ENCODE measurements around the gene ULK4. TPM values are rescaled to one million over a fixed set of nuclear protein-coding genes. Genes with fewer than 3 reads are reported as not detected.

Gene ULK4
- total RNA-seq, 4 donors from 2014 or later: 13.3 to 23.4 (median 17.9) TPM

GRCh38 chr3:41339758-41340157, 622.1 kb downstream of the ULK4 start:
- Histone ChIP-seq H3K27ac (no peak overlapping the region), H3K9me3 (peaks cover 0 to 9% (median 0%) of the 10 kb centered on the region in 4 donors), H3K4me1 (peaks cover 0 to 7% (median 0%) of the 10 kb centered on the region in 4 donors), H3K36me3 (no peaks in the 10 kb centered on the region), H3K4me3 (no peak overlapping the region), H3K27me3 (no peaks in the 10 kb centered on the region)
- TF ChIP-seq EP300 (IDR thresholded peaks at IDR 0.05) (no peak), POLR2A (IDR thresholded peaks at IDR 0.05) (no peak)
- TF ChIP-seq, protein P1, sequence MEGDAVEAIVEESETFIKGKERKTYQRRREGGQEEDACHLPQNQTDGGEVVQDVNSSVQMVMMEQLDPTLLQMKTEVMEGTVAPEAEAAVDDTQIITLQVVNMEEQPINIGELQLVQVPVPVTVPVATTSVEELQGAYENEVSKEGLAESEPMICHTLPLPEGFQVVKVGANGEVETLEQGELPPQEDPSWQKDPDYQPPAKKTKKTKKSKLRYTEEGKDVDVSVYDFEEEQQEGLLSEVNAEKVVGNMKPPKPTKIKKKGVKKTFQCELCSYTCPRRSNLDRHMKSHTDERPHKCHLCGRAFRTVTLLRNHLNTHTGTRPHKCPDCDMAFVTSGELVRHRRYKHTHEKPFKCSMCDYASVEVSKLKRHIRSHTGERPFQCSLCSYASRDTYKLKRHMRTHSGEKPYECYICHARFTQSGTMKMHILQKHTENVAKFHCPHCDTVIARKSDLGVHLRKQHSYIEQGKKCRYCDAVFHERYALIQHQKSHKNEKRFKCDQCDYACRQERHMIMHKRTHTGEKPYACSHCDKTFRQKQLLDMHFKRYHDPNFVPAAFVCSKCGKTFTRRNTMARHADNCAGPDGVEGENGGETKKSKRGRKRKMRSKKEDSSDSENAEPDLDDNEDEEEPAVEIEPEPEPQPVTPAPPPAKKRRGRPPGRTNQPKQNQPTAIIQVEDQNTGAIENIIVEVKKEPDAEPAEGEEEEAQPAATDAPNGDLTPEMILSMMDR (IDR thresholded peaks at IDR 0.05): no peak
- DNase-seq (ENCODE audit: low spot score in 2 of 2): no peak
- 91 to 100% methylated on average over 1 of the region's 1 CpG for WGBS, 2 donors

DNA sequence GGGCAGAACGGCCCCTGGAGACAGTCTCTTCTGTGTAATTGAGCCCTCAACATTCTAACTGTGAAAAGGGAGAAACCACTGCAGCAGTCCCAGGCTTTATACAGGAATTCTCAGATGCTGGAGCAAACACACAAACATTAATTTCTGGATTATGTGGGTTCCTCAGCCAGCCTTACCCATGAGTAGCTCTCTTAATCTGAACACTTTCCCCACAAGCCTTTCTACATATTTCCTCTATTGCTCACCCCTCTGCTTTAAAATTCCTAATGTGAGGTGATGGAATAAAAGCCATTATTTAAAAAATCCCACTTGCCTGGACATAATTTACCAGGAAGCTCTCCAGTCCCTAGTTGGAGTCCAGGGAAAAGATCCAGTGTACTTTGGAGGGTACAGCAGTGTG, 623.6 kb downstream of the ULK4 start:
- Histone ChIP-seq H3K36me3 (no peaks in the 10 kb centered on the region), H3K27ac (no peak overlapping the region), H3K9me3 (no peaks in the 10 kb centered on the region), H3K4me1 (peaks cover 0 to 7% (median 0%) of the 10 kb centered on the region in 4 donors), H3K4me3 (no peak overlapping the region), H3K27me3 (no peaks in the 10 kb centered on the region)
- TF ChIP-seq POLR2A (IDR thresholded peaks at IDR 0.05): no peak
- TF ChIP-seq, protein P1 (IDR thresholded peaks at IDR 0.05): no peak
- no peak for TF ChIP-seq EP300 (IDR thresholded peaks at IDR 0.05)
- no peak for DNase-seq (ENCODE audit: low spot score in 2 of 2)
- WGBS, 2 donors: 36 to 50% methylated on average over 1 of the region's 1 CpG

- WGBS, 2 donors: 91 to 96% methylated on average over 2 of the region's 2 CpGs
- H3K36me3 ChIP-seq: no peaks in the 10 kb centered on the region
- no peaks in the 10 kb centered on the region for H3K9me3 ChIP-seq
- H3K4me1 ChIP-seq: peaks cover 0 to 7% (median 0%) of the 10 kb centered on the region in 4 donors
- no peak overlapping the region for H3K4me3 ChIP-seq
- no peak for DNase-seq (ENCODE audit: low spot score in 2 of 2)
- TF ChIP-seq, protein P1 (IDR thresholded peaks at IDR 0.05): no peak
- TF ChIP-seq EP300 (IDR thresholded peaks at IDR 0.05) (no peak), POLR2A (IDR thresholded peaks at IDR 0.05) (no peak)
- no peak overlapping the region for H3K27ac ChIP-seq
- H3K27me3 ChIP-seq: no peaks in the 10 kb centered on the region
These were observed 627.5 kb downstream of the ULK4 start for GRCh38 chr3:41334426-41334825.

- Histone ChIP-seq H3K36me3 (no peaks in the 10 kb centered on the region), H3K27ac (no peak overlapping the region), H3K4me3 (no peak overlapping the region), H3K27me3 (no peaks in the 10 kb centered on the region), H3K4me1 (no peaks in the 10 kb centered on the region), H3K9me3 (no peaks in the 10 kb centered on the region)
- TF ChIP-seq POLR2A (IDR thresholded peaks at IDR 0.05): no peak
- TF ChIP-seq, protein P1 (IDR thresholded peaks at IDR 0.05): no peak
- TF ChIP-seq EP300 (IDR thresholded peaks at IDR 0.05): no peak
- no peak for DNase-seq (ENCODE audit: low spot score in 2 of 2)
- WGBS, 2 donors: 91 to 93% methylated on average over 3 of the region's 3 CpGs
These were observed 630.9 kb downstream of the ULK4 start for GRCh38 chr3:41331041-41331440.

DNA sequence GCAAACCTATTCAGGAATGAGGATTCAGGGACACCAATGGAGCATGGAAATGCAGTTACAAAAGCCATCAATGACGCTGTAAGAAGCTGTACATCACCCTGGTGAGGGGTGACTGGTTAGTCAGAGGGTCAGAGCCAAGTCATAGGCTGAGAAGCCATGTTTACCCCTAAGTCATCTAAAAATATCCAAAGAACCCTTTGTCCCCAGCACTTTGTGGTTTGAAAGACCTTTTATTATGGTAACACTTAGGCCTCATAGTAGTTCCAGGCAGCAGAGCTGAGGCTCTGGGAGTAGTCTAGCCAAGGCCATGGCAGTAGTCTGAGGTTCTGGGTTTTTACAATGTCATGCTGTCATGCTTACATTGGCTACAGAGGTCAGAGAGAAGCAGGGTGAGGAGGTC, 631.4 kb downstream of the ULK4 start:
- no peak for DNase-seq (ENCODE audit: low spot score in 2 of 2)
- Histone ChIP-seq H3K4me3 (no peak overlapping the region), H3K9me3 (no peaks in the 10 kb centered on the region), H3K27ac (no peak overlapping the region), H3K27me3 (no peaks in the 10 kb centered on the region), H3K4me1 (no peaks in the 10 kb centered on the region), H3K36me3 (no peaks in the 10 kb centered on the region)
- TF ChIP-seq, protein P1 (IDR thresholded peaks at IDR 0.05): no peak
- TF ChIP-seq EP300 (IDR thresholded peaks at IDR 0.05) (no peak), POLR2A (IDR thresholded peaks at IDR 0.05) (no peak)
- WGBS, 2 donors: 76 to 78% methylated on average over 1 of the region's 1 CpG

All from tibial nerve (tissue), 4 donors.